Brain microvascular endothelial cell (primary cell): ENCODE measurements around the gene AP3S1.

Experiments
- DNase-seq: peaks from one replicate; pipeline ENCODE4 v3.0.0-alpha.2; 2020
- H3K27ac ChIP-seq: fragments of 250-450 bp; sonication (Bioruptor Pico); 2 replicates; pipeline ENCODE4 v1.5.1; 2020; ENCODE audit warnings: mild to moderate bottlenecking, moderate library complexity
- H3K27me3 ChIP-seq: fragments of 250-450 bp; sonication (Bioruptor Pico); replicated peaks from 2 replicates; pipeline ENCODE4 v1.5.1; 2020; ENCODE audit warnings: mild to moderate bottlenecking
- H3K36me3 ChIP-seq: fragments of 250-450 bp; sonication (Bioruptor Pico); replicated peaks from 2 replicates; pipeline ENCODE4 v1.5.1; 2020; ENCODE audit warnings: mild to moderate bottlenecking
- H3K4me3 ChIP-seq: 2 replicates; pipeline ENCODE4 v1.5.1; 2011; ENCODE audit warnings: low read depth, mild to moderate bottlenecking, control low read depth, low read length, moderate library complexity
- CTCF ChIP-seq: IDR thresholded peaks from 2 replicates; pipeline ENCODE4 v1.5.1; 2011; ENCODE audit warnings: low read depth, mild to moderate bottlenecking, moderate library complexity, low read length, control low read depth, inconsistent platforms; ENCODE audit errors: missing control alignments
- in situ Hi-C: cut with HindIII; loops from 2 replicates; pipeline ENCODE4 v1.10.0; 2017; ENCODE audit warnings: low sequenced_read_pairs, low pct_ligation_motif_present

The AP3S1 gene

GRCh38 chr5:115811406-115811805 is 30.3 kb upstream of the AP3S1 start:
- no peaks in the 10 kb centered on the region for H3K27me3 ChIP-seq
- no peak overlapping the region for H3K27ac ChIP-seq
- DNase-seq = no peak
- H3K4me3 ChIP-seq = no peak overlapping the region
- no peaks in the 10 kb centered on the region for H3K36me3 ChIP-seq
- in situ Hi-C loops = no loop called here
- TF ChIP-seq CTCF = no peak

- in situ Hi-C loops = no loop called here
Observed at GRCh38 chr5:115812372-115812771, 29.4 kb upstream of the AP3S1 start.

GRCh38 chr5:115813719-115814118 is 28.0 kb upstream of the AP3S1 start:
- Histone ChIP-seq H3K27me3 (no peaks in the 10 kb centered on the region), H3K4me3 (no peak overlapping the region), H3K27ac (no peak overlapping the region), H3K36me3 (no peaks in the 10 kb centered on the region)
- DNase-seq = no peak
- in situ Hi-C loops = no loop called here
- no peak for TF ChIP-seq CTCF

More at GRCh38 chr5:115812372-115812771, 29.4 kb upstream of the AP3S1 start:
- DNase-seq = no peak
- no peaks in the 10 kb centered on the region for H3K36me3 ChIP-seq
- H3K4me3 ChIP-seq = no peak overlapping the region
- no peaks in the 10 kb centered on the region for H3K27me3 ChIP-seq
- H3K27ac ChIP-seq = no peak overlapping the region
- no peak for TF ChIP-seq CTCF

GRCh38 chr5:115815006-115815692 is 26.6 kb upstream of the AP3S1 start:
- in situ Hi-C loops = no loop called here
- no peak overlapping the region for H3K27ac ChIP-seq
- H3K36me3 ChIP-seq = no peaks in the 10 kb centered on the region
- no peaks in the 10 kb centered on the region for H3K27me3 ChIP-seq
- H3K4me3 ChIP-seq = peak overlapping the region; percentile 73
- TF ChIP-seq CTCF = no peak
- no peak for DNase-seq

- Histone ChIP-seq H3K27me3 (no peaks in the 10 kb centered on the region), H3K4me3 (peak overlapping the region; percentile 73), H3K27ac (no peak overlapping the region), H3K36me3 (no peaks in the 10 kb centered on the region)
- in situ Hi-C loops = no loop called here
- TF ChIP-seq CTCF = no peak
- no peak for DNase-seq
Observed at GRCh38 chr5:115815693-115816225, 26.0 kb upstream of the AP3S1 start.
